Measurements from ENCODE around the gene TIMM22.

The TIMM22 gene

GRCh38 chr17:958712-959451 is 38.0 kb upstream of the TIMM22 start:
- Histone ChIP-seq H3K9me3 (ENCODE audit: control insufficient read depth, low read length) (no peaks in the 10 kb centered on the region), H3K4me1 (ENCODE audit: control insufficient read depth, insufficient read depth, low read length, poor library complexity, severe bottlenecking) (no peaks in the 10 kb centered on the region), H3K36me3 (ENCODE audit: control insufficient read depth, insufficient read depth, low read length) (no peaks in the 10 kb centered on the region), H3K4me3 (ENCODE audit: insufficient read depth, low read depth, low read length, poor library complexity, severe bottlenecking) (no peak overlapping the region), H3K27me3 (replicated peaks; ENCODE audit: control insufficient read depth, insufficient read depth, low read length, poor library complexity, severe bottlenecking) (no peaks in the 10 kb centered on the region), H3K27ac (ENCODE audit: insufficient read depth, low read length, poor library complexity, severe bottlenecking) (no peak overlapping the region)
- DNase-seq, result no peak

GRCh38 chr17:962166-962565 is 34.8 kb upstream of the TIMM22 start:
- no peak overlapping the region for H3K27ac ChIP-seq (ENCODE audit: insufficient read depth, low read length, poor library complexity, severe bottlenecking)
- H3K4me3 ChIP-seq (ENCODE audit: insufficient read depth, low read depth, low read length, poor library complexity, severe bottlenecking), result no peak overlapping the region

GRCh38 chr17:962670-963069 is 34.3 kb upstream of the TIMM22 start:
- no peaks in the 10 kb centered on the region for H3K36me3 ChIP-seq (ENCODE audit: control insufficient read depth, insufficient read depth, low read length)
- no peaks in the 10 kb centered on the region for H3K4me1 ChIP-seq (ENCODE audit: control insufficient read depth, insufficient read depth, low read length, poor library complexity, severe bottlenecking)
- H3K9me3 ChIP-seq (ENCODE audit: control insufficient read depth, low read length), result no peaks in the 10 kb centered on the region
- no peak overlapping the region for H3K4me3 ChIP-seq (ENCODE audit: insufficient read depth, low read depth, low read length, poor library complexity, severe bottlenecking)
- no peak overlapping the region for H3K27ac ChIP-seq (ENCODE audit: insufficient read depth, low read length, poor library complexity, severe bottlenecking)
- DNase-seq, result no peak
- H3K27me3 ChIP-seq (replicated peaks; ENCODE audit: control insufficient read depth, insufficient read depth, low read length, poor library complexity, severe bottlenecking), result peaks cover 5% of the 10 kb centered on the region

More at GRCh38 chr17:962166-962565, 34.8 kb upstream of the TIMM22 start:
- Histone ChIP-seq H3K9me3 (ENCODE audit: control insufficient read depth, low read length) (no peaks in the 10 kb centered on the region), H3K27me3 (replicated peaks; ENCODE audit: control insufficient read depth, insufficient read depth, low read length, poor library complexity, severe bottlenecking) (peaks cover 5% of the 10 kb centered on the region), H3K4me1 (ENCODE audit: control insufficient read depth, insufficient read depth, low read length, poor library complexity, severe bottlenecking) (no peaks in the 10 kb centered on the region), H3K36me3 (ENCODE audit: control insufficient read depth, insufficient read depth, low read length) (no peaks in the 10 kb centered on the region)
- DNase-seq, result no peak

DNA sequence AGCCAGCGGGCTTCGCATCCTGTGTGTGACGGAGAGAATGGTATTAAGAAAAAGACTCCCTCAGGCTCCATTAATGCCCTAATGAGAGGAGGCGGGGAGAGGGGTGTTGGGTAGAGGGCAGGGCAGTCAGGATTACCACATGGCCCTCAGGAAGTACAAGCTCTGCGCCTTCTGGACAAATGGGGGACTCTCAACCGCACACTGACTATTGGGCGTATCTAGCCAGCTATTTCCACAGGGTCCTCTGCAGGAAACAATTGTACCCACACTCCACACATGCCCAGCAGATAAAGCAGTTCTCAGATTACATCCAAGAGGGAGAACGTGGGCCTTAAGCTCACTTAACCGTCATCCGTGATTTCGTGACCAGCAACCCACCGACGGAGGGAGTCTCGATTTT is 32.1 kb upstream of the TIMM22 start:
- Histone ChIP-seq H3K27ac (ENCODE audit: insufficient read depth, low read length, poor library complexity, severe bottlenecking) (no peak overlapping the region), H3K27me3 (replicated peaks; ENCODE audit: control insufficient read depth, insufficient read depth, low read length, poor library complexity, severe bottlenecking) (peaks cover 5% of the 10 kb centered on the region), H3K4me1 (ENCODE audit: control insufficient read depth, insufficient read depth, low read length, poor library complexity, severe bottlenecking) (no peaks in the 10 kb centered on the region), H3K4me3 (ENCODE audit: insufficient read depth, low read depth, low read length, poor library complexity, severe bottlenecking) (no peak overlapping the region), H3K36me3 (ENCODE audit: control insufficient read depth, insufficient read depth, low read length) (no peaks in the 10 kb centered on the region), H3K9me3 (ENCODE audit: control insufficient read depth, low read length) (no peaks in the 10 kb centered on the region)
- DNase-seq, result no peak

- no peak overlapping the region for H3K27ac ChIP-seq (ENCODE audit: insufficient read depth, low read length, poor library complexity, severe bottlenecking)
- H3K36me3 ChIP-seq (ENCODE audit: control insufficient read depth, insufficient read depth, low read length), result no peaks in the 10 kb centered on the region
- H3K4me3 ChIP-seq (ENCODE audit: insufficient read depth, low read depth, low read length, poor library complexity, severe bottlenecking), result no peak overlapping the region
- no peaks in the 10 kb centered on the region for H3K9me3 ChIP-seq (ENCODE audit: control insufficient read depth, low read length)
- H3K4me1 ChIP-seq (ENCODE audit: control insufficient read depth, insufficient read depth, low read length, poor library complexity, severe bottlenecking), result no peaks in the 10 kb centered on the region
- H3K27me3 ChIP-seq (replicated peaks; ENCODE audit: control insufficient read depth, insufficient read depth, low read length, poor library complexity, severe bottlenecking), result peaks cover 5% of the 10 kb centered on the region
- no peak for DNase-seq
Observed at GRCh38 chr17:965311-965989, 31.5 kb upstream of the TIMM22 start.

- H3K27me3 ChIP-seq (replicated peaks; ENCODE audit: control insufficient read depth, insufficient read depth, low read length, poor library complexity, severe bottlenecking), result peaks cover 5% of the 10 kb centered on the region
- H3K9me3 ChIP-seq (ENCODE audit: control insufficient read depth, low read length), result no peaks in the 10 kb centered on the region
- H3K4me1 ChIP-seq (ENCODE audit: control insufficient read depth, insufficient read depth, low read length, poor library complexity, severe bottlenecking), result no peaks in the 10 kb centered on the region
- no peak overlapping the region for H3K4me3 ChIP-seq (ENCODE audit: insufficient read depth, low read depth, low read length, poor library complexity, severe bottlenecking)
- H3K36me3 ChIP-seq (ENCODE audit: control insufficient read depth, insufficient read depth, low read length), result no peaks in the 10 kb centered on the region
- no peak for DNase-seq
- no peak overlapping the region for H3K27ac ChIP-seq (ENCODE audit: insufficient read depth, low read length, poor library complexity, severe bottlenecking)
Observed at GRCh38 chr17:967122-967521, 29.8 kb upstream of the TIMM22 start.

- Histone ChIP-seq H3K9me3 (ENCODE audit: control insufficient read depth, low read length) (no peaks in the 10 kb centered on the region), H3K27me3 (replicated peaks; ENCODE audit: control insufficient read depth, insufficient read depth, low read length, poor library complexity, severe bottlenecking) (peaks cover 5% of the 10 kb centered on the region), H3K27ac (ENCODE audit: insufficient read depth, low read length, poor library complexity, severe bottlenecking) (no peak overlapping the region), H3K36me3 (ENCODE audit: control insufficient read depth, insufficient read depth, low read length) (no peaks in the 10 kb centered on the region), H3K4me1 (ENCODE audit: control insufficient read depth, insufficient read depth, low read length, poor library complexity, severe bottlenecking) (no peaks in the 10 kb centered on the region), H3K4me3 (ENCODE audit: insufficient read depth, low read depth, low read length, poor library complexity, severe bottlenecking) (no peak overlapping the region)
- DNase-seq, result no peak
Observed at GRCh38 chr17:968812-969730, 27.9 kb upstream of the TIMM22 start.

GRCh38 chr17:969811-970355 is 27.0 kb upstream of the TIMM22 start:
- DNase-seq, result no peak
- H3K36me3 ChIP-seq (ENCODE audit: control insufficient read depth, insufficient read depth, low read length), result no peaks in the 10 kb centered on the region
- no peaks in the 10 kb centered on the region for H3K4me1 ChIP-seq (ENCODE audit: control insufficient read depth, insufficient read depth, low read length, poor library complexity, severe bottlenecking)
- no peak overlapping the region for H3K4me3 ChIP-seq (ENCODE audit: insufficient read depth, low read depth, low read length, poor library complexity, severe bottlenecking)
- no peaks in the 10 kb centered on the region for H3K9me3 ChIP-seq (ENCODE audit: control insufficient read depth, low read length)
- peaks cover 5% of the 10 kb centered on the region for H3K27me3 ChIP-seq (replicated peaks; ENCODE audit: control insufficient read depth, insufficient read depth, low read length, poor library complexity, severe bottlenecking)
- no peak overlapping the region for H3K27ac ChIP-seq (ENCODE audit: insufficient read depth, low read length, poor library complexity, severe bottlenecking)

GRCh38 chr17:970364-970763 is 26.6 kb upstream of the TIMM22 start:
- Histone ChIP-seq H3K4me1 (ENCODE audit: control insufficient read depth, insufficient read depth, low read length, poor library complexity, severe bottlenecking) (no peaks in the 10 kb centered on the region), H3K27me3 (replicated peaks; ENCODE audit: control insufficient read depth, insufficient read depth, low read length, poor library complexity, severe bottlenecking) (peaks cover 5% of the 10 kb centered on the region), H3K27ac (ENCODE audit: insufficient read depth, low read length, poor library complexity, severe bottlenecking) (no peak overlapping the region), H3K36me3 (ENCODE audit: control insufficient read depth, insufficient read depth, low read length) (no peaks in the 10 kb centered on the region), H3K4me3 (ENCODE audit: insufficient read depth, low read depth, low read length, poor library complexity, severe bottlenecking) (no peak overlapping the region), H3K9me3 (ENCODE audit: control insufficient read depth, low read length) (no peaks in the 10 kb centered on the region)
- DNase-seq, result no peak
